COLO668 (cell line): ENCODE data around the gene TMEM52.
"Not testable (repeated sequence)": the region's sequence is repeated elsewhere in the genome, so short reads cannot be mapped to it uniquely, and the experiment has no call there.

Source experiments
- DNase-seq: peaks from one replicate; lab custom pipeline; 2025; ENCODE audit not compliant: unreplicated experiment; lab: John Stamatoyannopoulos, UW

Gene TMEM52

GRCh38 chr1:1895456-1896336 is 23.4 kb downstream of the TMEM52 start:
- no peak for DNase-seq

GRCh38 chr1:1895060-1895418 is 24.0 kb downstream of the TMEM52 start:
- DNase-seq, result no peak

- no peak for DNase-seq
These were observed 24.6 kb downstream of the TMEM52 start for GRCh38 chr1:1894354-1895059.

GRCh38 chr1:1893997-1894353 is 25.1 kb downstream of the TMEM52 start:
- no peak for DNase-seq

- DNase-seq, result no peak
These were observed 25.6 kb downstream of the TMEM52 start for GRCh38 chr1:1893291-1893985.

- no peak for DNase-seq
These were observed 26.3 kb downstream of the TMEM52 start for GRCh38 chr1:1892763-1893120.

- DNase-seq, result peak; percentile 65
These were observed 26.9 kb downstream of the TMEM52 start for GRCh38 chr1:1892079-1892762.

GRCh38 chr1:1891349-1892078 is 27.6 kb downstream of the TMEM52 start:
- DNase-seq, result peak; percentile 81

GRCh38 chr1:1890506-1891348 is 28.4 kb downstream of the TMEM52 start, which contains the start of gene GNB1:
GNB1 (minus strand) TSS chr1:1891087; CDS start chr1:1825453, 65,634 bp downstream.
- DNase-seq, result peak; percentile 99

GRCh38 chr1:1889847-1890505 is 29.1 kb downstream of the TMEM52 start:
- DNase-seq, result peak; percentile 89

GRCh38 chr1:1889090-1889750 is 29.9 kb downstream of the TMEM52 start:
- DNase-seq, result peak; percentile 24

GRCh38 chr1:1883890-1884289 is 35.2 kb downstream of the TMEM52 start:
- DNase-seq, result not testable (repeated sequence)

- no peak for DNase-seq
These were observed 35.8 kb downstream of the TMEM52 start for GRCh38 chr1:1883092-1883873.

GRCh38 chr1:1881727-1882126 is 37.4 kb downstream of the TMEM52 start:
- peak; percentile 85 for DNase-seq

- no peak for DNase-seq
These were observed 38.3 kb downstream of the TMEM52 start for GRCh38 chr1:1880617-1881312.

GRCh38 chr1:1879942-1880341 is 39.1 kb downstream of the TMEM52 start:
- no peak for DNase-seq

GRCh38 chr1:1877865-1878436 is 41.1 kb downstream of the TMEM52 start:
- DNase-seq, result no peak
